Measurements from ENCODE around the gene SH2D2A. TPM values are rescaled to one million over a fixed set of nuclear protein-coding genes. Genes with fewer than 3 reads are reported as not detected.

The SH2D2A gene
- total RNA-seq, 1 donor from 2014 or later = 2.2 TPM

DNA sequence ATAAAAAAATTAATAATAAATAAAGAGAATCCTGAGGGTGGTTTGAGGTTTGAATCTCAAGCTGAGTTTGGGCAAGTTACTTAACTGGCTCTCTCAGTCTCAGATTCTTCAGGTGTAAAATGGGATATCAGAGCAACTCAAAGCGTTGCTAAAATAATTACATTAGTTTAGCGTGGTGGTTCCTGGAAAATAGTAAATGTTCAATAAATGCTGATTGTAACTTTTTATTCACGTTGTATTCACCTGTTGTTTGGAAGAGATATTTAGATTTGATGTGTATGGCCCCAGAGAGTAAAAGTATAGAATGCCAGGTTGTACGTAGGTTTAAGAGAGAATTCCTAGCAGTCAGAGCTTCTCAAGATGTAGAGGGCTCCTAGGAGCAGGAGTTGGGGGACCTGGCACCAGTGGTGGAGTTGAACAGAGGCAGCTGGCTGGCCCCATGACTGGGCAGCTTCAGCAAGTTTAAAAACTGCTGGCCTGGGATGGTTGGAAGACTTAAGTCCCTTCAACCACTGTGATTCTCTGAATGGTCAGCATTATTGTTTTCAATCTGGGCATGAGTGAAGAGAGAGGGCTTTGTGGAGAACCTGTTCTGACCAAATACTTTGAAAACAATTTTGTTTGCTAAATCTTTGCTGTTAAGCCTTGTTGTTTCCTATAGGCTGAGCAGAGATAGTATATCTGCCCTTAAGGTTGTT is 26.9 kb downstream of the SH2D2A start:
- no peak for DNase-seq (ENCODE audit: extremely low spot score, unreplicated experiment)
- Mint-ChIP-seq H3K27ac (no peak overlapping the region), H3K4me1 (ENCODE audit: unreplicated experiment) (no peaks in the 10 kb centered on the region), H3K36me3 (peaks cover 31% of the 10 kb centered on the region), H3K4me3 (no peak overlapping the region), H3K9me3 (no peaks in the 10 kb centered on the region), H3K27me3 (no peaks in the 10 kb centered on the region)
- TF ChIP-seq, protein P1, sequence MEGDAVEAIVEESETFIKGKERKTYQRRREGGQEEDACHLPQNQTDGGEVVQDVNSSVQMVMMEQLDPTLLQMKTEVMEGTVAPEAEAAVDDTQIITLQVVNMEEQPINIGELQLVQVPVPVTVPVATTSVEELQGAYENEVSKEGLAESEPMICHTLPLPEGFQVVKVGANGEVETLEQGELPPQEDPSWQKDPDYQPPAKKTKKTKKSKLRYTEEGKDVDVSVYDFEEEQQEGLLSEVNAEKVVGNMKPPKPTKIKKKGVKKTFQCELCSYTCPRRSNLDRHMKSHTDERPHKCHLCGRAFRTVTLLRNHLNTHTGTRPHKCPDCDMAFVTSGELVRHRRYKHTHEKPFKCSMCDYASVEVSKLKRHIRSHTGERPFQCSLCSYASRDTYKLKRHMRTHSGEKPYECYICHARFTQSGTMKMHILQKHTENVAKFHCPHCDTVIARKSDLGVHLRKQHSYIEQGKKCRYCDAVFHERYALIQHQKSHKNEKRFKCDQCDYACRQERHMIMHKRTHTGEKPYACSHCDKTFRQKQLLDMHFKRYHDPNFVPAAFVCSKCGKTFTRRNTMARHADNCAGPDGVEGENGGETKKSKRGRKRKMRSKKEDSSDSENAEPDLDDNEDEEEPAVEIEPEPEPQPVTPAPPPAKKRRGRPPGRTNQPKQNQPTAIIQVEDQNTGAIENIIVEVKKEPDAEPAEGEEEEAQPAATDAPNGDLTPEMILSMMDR (conservative IDR thresholded peaks at IDR 0.05) = no peak

DNA sequence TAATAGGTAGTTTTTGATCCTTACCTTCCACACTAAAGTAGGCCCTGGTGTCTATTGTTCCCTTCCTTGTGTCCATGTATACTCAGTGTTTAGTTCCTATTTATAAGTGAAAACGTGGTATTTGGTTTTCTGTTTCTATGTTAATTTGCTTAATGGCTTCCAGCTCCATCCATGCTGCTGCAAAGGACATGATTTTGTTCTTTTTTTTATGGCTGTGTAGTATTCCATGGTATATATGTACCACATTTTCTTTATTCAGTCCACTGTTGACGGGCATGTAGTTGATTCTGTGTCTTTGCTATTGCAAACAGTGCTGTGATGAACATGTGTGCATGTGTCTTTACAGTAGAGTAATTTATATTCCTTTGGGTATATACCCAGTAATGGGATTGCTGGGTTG is 28.5 kb downstream of the SH2D2A start:
- Mint-ChIP-seq H3K4me1 (ENCODE audit: unreplicated experiment) (no peaks in the 10 kb centered on the region), H3K4me3 (no peak overlapping the region), H3K27me3 (no peaks in the 10 kb centered on the region), H3K9me3 (no peaks in the 10 kb centered on the region), H3K36me3 (peaks cover 23% of the 10 kb centered on the region), H3K27ac (no peak overlapping the region)
- TF ChIP-seq, protein P1 (conservative IDR thresholded peaks at IDR 0.05) = no peak
- DNase-seq (ENCODE audit: extremely low spot score, unreplicated experiment) = no peak

DNA sequence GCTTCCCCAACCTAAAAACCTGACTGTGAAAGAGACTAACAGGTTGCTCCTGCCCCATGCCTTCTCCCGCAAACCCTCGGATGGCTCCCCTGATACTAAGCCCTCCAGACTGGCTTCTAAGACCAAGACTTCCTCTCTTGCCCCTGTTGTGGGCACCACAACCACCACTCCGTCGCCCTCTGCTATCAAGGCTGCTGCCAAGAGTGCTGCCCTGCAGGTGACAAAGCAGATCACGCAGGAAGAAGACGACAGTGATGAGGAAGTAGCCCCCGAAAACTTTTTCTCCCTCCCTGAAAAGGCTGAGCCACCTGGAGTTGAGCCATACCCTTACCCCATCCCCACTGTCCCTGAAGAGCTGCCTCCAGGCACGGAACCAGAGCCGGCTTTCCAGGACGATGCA is 30.0 kb downstream of the SH2D2A start:
- Mint-ChIP-seq H3K9me3 (no peaks in the 10 kb centered on the region), H3K4me3 (no peak overlapping the region), H3K27ac (no peak overlapping the region), H3K36me3 (peaks cover 29% of the 10 kb centered on the region), H3K4me1 (ENCODE audit: unreplicated experiment) (peaks cover 6% of the 10 kb centered on the region), H3K27me3 (no peaks in the 10 kb centered on the region)
- TF ChIP-seq, protein P1 (conservative IDR thresholded peaks at IDR 0.05) = no peak
- no peak for DNase-seq (ENCODE audit: extremely low spot score, unreplicated experiment)

DNA sequence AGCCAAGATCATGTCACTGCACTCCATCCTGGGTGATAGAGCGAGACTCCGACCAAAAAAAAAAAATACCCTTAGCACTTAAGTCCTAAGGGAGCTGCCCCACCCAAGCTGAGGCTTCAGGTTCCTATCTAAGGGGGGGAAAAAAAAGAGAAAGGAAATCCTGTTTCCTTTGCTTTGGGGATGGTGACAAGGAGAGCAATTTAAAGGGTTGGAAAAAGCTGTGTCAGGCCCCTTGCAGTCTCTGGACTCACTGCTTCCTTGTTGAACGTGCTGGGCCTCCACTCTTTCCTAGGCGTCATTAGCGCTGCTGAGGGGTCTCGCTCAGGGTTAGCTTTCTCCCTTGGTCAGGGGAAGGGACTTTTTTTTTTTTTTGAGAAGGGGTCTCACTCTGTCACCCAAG is 31.2 kb downstream of the SH2D2A start:
- H3K27me3 Mint-ChIP-seq = no peaks in the 10 kb centered on the region
- no peak for DNase-seq (ENCODE audit: extremely low spot score, unreplicated experiment)
- TF ChIP-seq, protein P1 (conservative IDR thresholded peaks at IDR 0.05) = no peak
- no peak overlapping the region for H3K27ac Mint-ChIP-seq
- H3K4me1 Mint-ChIP-seq (ENCODE audit: unreplicated experiment) = peaks cover 9% of the 10 kb centered on the region
- H3K4me3 Mint-ChIP-seq = no peak overlapping the region
- no peaks in the 10 kb centered on the region for H3K9me3 Mint-ChIP-seq
- H3K36me3 Mint-ChIP-seq = peaks cover 37% of the 10 kb centered on the region

DNA sequence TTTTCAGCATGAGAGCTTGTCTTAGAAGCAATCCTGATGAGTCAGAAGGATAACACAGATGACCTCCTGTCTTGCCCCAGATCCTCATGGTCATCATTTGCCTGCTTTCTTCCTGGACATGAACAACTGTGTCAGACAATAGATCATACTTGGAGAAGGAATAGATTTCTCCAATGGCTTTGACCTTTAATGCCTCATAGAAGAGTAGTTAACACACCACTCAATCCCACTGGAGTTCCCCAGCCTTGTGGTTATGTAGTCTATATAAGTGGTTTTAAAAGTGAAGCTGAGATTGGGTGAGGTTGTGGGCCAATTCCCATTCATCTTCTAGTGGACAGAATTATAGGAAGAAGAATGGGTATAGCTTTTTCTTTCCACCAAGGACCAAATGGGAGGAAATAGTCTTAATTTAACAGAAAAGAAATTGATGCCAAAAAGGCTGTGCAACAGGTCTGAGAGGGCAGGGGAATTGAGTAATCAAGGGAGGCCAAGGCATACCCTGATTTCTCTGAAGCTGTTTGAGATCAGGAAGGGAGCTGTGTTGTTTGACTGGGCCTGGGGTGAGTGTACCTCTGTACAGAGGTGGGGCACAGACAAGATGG is 35.0 kb downstream of the SH2D2A start:
- Mint-ChIP-seq H3K27ac (no peak overlapping the region), H3K4me1 (ENCODE audit: unreplicated experiment) (peaks cover 16% of the 10 kb centered on the region), H3K9me3 (no peaks in the 10 kb centered on the region), H3K36me3 (peaks cover 24% of the 10 kb centered on the region), H3K4me3 (no peak overlapping the region), H3K27me3 (no peaks in the 10 kb centered on the region)
- TF ChIP-seq, protein P1 (conservative IDR thresholded peaks at IDR 0.05) = no peak
- DNase-seq (ENCODE audit: extremely low spot score, unreplicated experiment) = no peak

All from type B pancreatic cell (in vitro differentiated cells).